Measurements from ENCODE around the gene MFAP5.
A peak's percentile ranks its signal among the peaks of the same experiment; 100 is the strongest.

MFAP5 gene

DNA sequence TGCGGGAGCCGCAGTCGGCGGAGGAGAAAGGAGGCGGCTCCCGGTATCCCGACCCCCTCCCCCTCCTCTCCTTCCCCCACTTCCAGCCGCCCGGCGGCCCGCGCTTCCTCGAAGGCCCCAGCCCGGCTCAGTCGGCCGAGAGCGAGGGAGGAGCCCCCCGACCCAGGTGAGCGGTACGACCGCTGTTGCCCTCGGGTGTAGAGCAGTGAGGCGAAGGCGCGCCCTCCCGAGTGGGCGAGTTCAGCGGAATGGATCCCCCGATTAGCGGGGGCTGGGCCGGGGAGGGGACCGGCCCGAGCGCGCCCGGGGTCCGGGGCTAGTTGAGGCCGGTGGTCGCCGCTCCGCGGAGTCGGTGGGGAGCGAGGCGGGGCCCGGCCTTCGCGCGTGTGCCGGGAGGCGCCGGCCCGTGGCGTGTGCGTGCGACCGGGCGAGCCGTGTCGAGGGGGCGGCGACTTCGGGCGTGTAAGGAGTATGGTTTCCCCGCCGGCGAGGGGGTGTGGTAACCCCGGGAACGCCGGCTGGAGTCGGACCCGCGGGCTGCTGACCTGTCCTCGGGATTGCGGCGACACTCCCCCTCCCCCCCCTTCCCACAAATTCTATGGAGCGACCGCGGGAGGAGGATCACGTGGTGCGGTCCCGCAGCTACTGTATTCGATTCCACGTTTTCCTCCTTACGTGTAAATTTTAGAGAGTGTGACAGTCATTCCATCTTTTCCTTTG lies 35.7 kb upstream of the MFAP5 start:
- no peak for TF ChIP-seq CTCF (IDR thresholded peaks at IDR 0.05)
- peak; percentile 87 for DNase-seq (ENCODE audit: low spot score)
- Histone ChIP-seq H3K4me3 (peak overlapping the region; percentile 99), H3K27ac (peak overlapping the region; percentile 99 to 100)

GRCh38 chr12:8697476-8698131 lies 35.0 kb upstream of the MFAP5 start, which contains the start of gene RIMKLB:
RIMKLB (plus strand) TSS chr12:8697991; CDS start chr12:8713867, 15,876 bp downstream.
- no peak for TF ChIP-seq CTCF (IDR thresholded peaks at IDR 0.05)
- H3K4me3 ChIP-seq, result peak within 1 kb of the TSS; percentile 99
- peak within 1 kb of the TSS; percentile 99 to 100 for H3K27ac ChIP-seq
- DNase-seq (ENCODE audit: low spot score), result peak; percentile 84

DNA sequence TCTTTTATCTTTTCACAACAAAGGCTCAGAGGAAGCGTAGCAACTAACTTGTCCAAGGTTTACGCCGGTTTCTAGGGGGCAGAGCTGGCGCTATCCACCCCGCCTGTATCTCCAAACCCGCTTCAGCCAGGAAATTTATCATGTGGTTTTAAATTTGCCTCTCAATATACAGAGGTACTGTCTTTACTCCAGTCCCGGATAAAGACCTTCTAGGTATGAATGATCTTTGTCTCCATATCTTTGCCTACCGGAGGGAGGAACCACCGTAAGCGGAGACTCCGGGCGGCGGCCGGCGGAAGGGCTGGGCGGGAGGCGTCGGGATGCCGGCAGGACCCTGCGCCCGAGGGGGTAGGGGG lies 34.5 kb upstream of the MFAP5 start:
- peak overlapping the region; percentile 99 for H3K4me3 ChIP-seq
- no peak for TF ChIP-seq CTCF (IDR thresholded peaks at IDR 0.05)
- H3K27ac ChIP-seq, result peak overlapping the region; percentile 96 to 99
- no peak for DNase-seq (ENCODE audit: low spot score)

DNA sequence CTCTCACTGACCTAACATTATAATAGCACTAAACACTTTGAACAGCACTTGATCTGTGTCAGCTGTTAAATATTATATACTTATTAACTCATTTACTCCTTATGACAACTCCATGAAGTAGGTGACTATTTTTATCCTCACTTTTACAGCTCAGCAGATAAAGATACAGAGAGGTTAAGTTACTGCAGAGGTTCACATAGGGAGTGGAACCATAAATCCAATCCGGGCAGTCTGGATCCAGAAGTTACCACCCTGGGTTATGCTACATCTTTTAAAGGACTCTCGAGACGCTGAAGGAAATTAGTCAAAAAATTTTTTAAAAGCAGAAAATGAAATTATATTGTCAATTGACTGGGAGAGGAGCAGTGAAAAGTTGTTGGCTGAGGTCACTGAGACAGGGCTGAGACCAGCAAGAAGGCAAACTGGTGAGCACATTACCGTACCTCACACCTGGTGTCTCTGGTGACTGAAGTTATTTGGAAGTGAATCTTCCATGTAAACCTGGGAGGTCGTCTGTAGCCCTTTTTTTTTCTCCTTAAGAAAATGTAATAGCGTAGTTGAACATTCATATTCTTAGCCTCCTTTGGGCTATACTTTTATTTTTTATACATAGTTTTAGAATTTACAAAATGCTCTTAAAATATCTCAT lies 33.9 kb upstream of the MFAP5 start:
- Histone ChIP-seq H3K27ac (peak overlapping the region; percentile 96 to 99), H3K4me3 (peak overlapping the region; percentile 99)
- no peak for DNase-seq (ENCODE audit: low spot score)
- TF ChIP-seq CTCF (IDR thresholded peaks at IDR 0.05), result no peak

GRCh38 chr12:8695116-8695515 lies 32.5 kb upstream of the MFAP5 start:
- TF ChIP-seq CTCF (IDR thresholded peaks at IDR 0.05), result no peak
- H3K4me3 ChIP-seq, result no peak overlapping the region
- no peak overlapping the region for H3K27ac ChIP-seq
- no peak for DNase-seq (ENCODE audit: low spot score)

DNA sequence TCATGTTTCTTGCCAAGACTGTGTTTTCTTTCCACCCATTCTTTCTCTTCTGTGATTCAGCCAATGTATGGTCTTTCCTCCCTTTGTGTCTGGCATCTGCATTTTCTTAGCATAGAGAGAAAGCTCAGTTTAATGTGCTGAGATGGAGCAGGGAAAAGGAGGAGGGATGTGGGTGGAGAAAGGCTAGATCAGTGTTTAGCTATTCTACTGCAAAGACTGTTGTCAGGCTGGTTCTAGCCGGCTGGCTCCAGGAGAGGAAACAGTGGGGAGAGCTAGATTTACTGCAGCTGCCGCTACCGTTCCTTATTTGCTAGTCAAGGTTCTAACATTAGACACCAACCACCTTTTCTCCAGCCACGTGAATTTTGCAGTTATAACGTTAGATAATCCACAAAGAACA lies 29.9 kb upstream of the MFAP5 start:
- Histone ChIP-seq H3K27ac (peak overlapping the region; percentile 50 to 74), H3K4me3 (peak overlapping the region; percentile 2)
- TF ChIP-seq CTCF (IDR thresholded peaks at IDR 0.05), result no peak
- no peak for DNase-seq (ENCODE audit: low spot score)

All from coronary artery (tissue), 2 donors.